ENCODE data around the gene SH3BP5L.

- TF ChIP-seq CTCF (IDR thresholded peaks at IDR 0.05) = no peak
- TF ChIP-seq POLR2A (IDR thresholded peaks at IDR 0.05) = no peak
Measured at GRCh38 chr1:248800459-248800858, 25.3 kb downstream of the SH3BP5L start.

Data from suprapubic skin (tissue), 3 donors.